K562 (cell line): Measurements from ENCODE around the gene ID1. TPM values are rescaled to one million over a fixed set of nuclear protein-coding genes. Genes with fewer than 3 reads are reported as not detected.

Source experiments
- DACH1 ChIP-seq: fragments of 450-650 bp; IDR thresholded peaks from 2 replicates; pipeline ENCODE4 v1.6.1; 2018; ENCODE audit not compliant: partially characterized antibody
- GTF3C2 ChIP-seq: IDR thresholded peaks from 3 replicates; pipeline ENCODE4 v1.6.1; 2011; ENCODE audit warnings: borderline replicate concordance, mild to moderate bottlenecking, moderate library complexity; ENCODE audit not compliant: insufficient read length; ENCODE audit errors: extremely low read depth
- HMGN3 ChIP-seq: IDR thresholded peaks from 2 replicates; pipeline ENCODE4 v1.6.1; 2011; ENCODE audit warnings: borderline replicate concordance, low read depth, mild to moderate bottlenecking, mixed read lengths, low read length; ENCODE audit not compliant: insufficient read length; ENCODE audit errors: extremely low read depth
- MEF2D ChIP-seq: conservative IDR thresholded peaks from 2 replicates; pipeline ENCODE4 v1.6.1; 2016; ENCODE audit warnings: low read depth, missing genetic modification characterization, missing compliant biosample characterization
- MNT ChIP-seq, 2 experiments: fragments of 450-650 bp; conservative IDR thresholded peaks; 2 replicates each; pipeline ENCODE4 v1.6.1; 2017; ENCODE audit warnings: mild to moderate bottlenecking in 2 of 2, moderate library complexity in 2 of 2
- PRDM10 ChIP-seq: fragments of 450-650 bp; IDR thresholded peaks from 2 replicates; pipeline ENCODE4 v1.6.1; 2018; ENCODE audit not compliant: partially characterized antibody
- RBM14 ChIP-seq: fragments of 200-400 bp; formaldehyde crosslinking; IDR thresholded peaks from 2 replicates; pipeline ENCODE4 v1.6.1; 2018; ENCODE audit warnings: low read depth, mild to moderate bottlenecking, low read length, moderate library complexity, borderline replicate concordance; ENCODE audit not compliant: insufficient read depth
- RBM25 ChIP-seq: fragments of 200-400 bp; formaldehyde crosslinking; IDR thresholded peaks from 2 replicates; pipeline ENCODE4 v1.6.1; 2018; ENCODE audit warnings: low read length, low read depth, moderate library complexity; ENCODE audit not compliant: severe bottlenecking
- USF1 ChIP-seq: sonication (generic); formaldehyde crosslinking; IDR thresholded peaks from 2 replicates; pipeline ENCODE4 v1.9.0; 2022; ENCODE audit warnings: mild to moderate bottlenecking, missing genetic modification reagents
- ZNF639 ChIP-seq, 2 experiments: fragments of 200-800 bp in 1 of 2; sonication (Bioruptor generic) in 1 of 2; sonication (generic) in 1 of 2; formaldehyde crosslinking in 1 of 2; IDR thresholded peaks in 1 of 2; conservative IDR thresholded peaks in 1 of 2; 2 replicates each; pipeline versions ENCODE4 v1.5.0 to v1.6.1; 2016 to 2020; ENCODE audit warnings: missing compliant biosample characterization in 1 of 2, missing genetic modification characterization in 1 of 2, missing genetic modification reagents in 1 of 2
- ZNF740 ChIP-seq, 3 experiments: fragments of 200-800 bp in 1 of 3; sonication (Bioruptor generic) in 1 of 3; sonication (generic) in 1 of 3; formaldehyde crosslinking in 1 of 3; IDR thresholded peaks; 2 replicates each; pipeline versions ENCODE4 v1.6.1 to v1.8.0; 2016 to 2022; ENCODE audit warnings: mild to moderate bottlenecking in 2 of 3, missing compliant biosample characterization in 2 of 3, missing genetic modification characterization in 2 of 3, missing genetic modification reagents in 1 of 3
- polyA plus RNA-seq, 8 experiments: library from polyadenylated mRNA; depleted of rRNA in 4 of 8; stranded (reverse) in 5 of 8; unstranded in 3 of 8; fragments of >200 nt; fragmentation: Nextera tagmentation in 2 of 8; fragmentation: Illumina TruSeq in 1 of 8; extraction: Ambion mirVana in 2 of 8; extraction: Trizol in 1 of 8; gene quantifications; 2 replicates each; pipeline versions ENCODE4 v1.2.1 to v1.2.3, GENCODE V29; 2011 to 2014; ENCODE audit warnings: inconsistent platforms in 1 of 8, missing spikeins in 1 of 8
- total RNA-seq, 7 experiments: library from RNA; depleted of rRNA in 6 of 7; stranded (reverse); fragments of >200 nt in 6 of 7; fragmentation: Illumina TruSeq in 2 of 7; extraction: Trizol in 2 of 7; gene quantifications; 2 replicates each; pipeline versions ENCODE4 v1.2.1 to v1.2.3, GENCODE V29; 2011 to 2021; ENCODE audit warnings: low replicate concordance in 1 of 7

ID1 gene
- total and polyA plus RNA-seq, 9 of the 15 experiments (the other 6 are each of a cell fraction or from before 2014, with no cell fraction given) = 1.4 to 358 (median 65.0) TPM

- TF ChIP-seq MNT (conservative IDR thresholded peaks at IDR 0.05) (no peak), HMGN3 (no peak), DACH1 (no peak), MEF2D (peak; percentile 84), PRDM10 (peak; percentile 95), GTF3C2 (no peak), ZNF740 (CRISPR knock-in tag; IDR thresholded peaks at IDR 0.05) (no peak), ZNF740 (tag; IDR thresholded peaks at IDR 0.05) (peak in 1 of 2 experiments; percentile 40; a peak in 1 of 4 replicates), USF1 (CRISPR knock-in tag) (peak; percentile 61; the same call in 1 of the 2 replicates), ZNF639 (CRISPR knock-in tag; conservative IDR thresholded peaks at IDR 0.05 in 1 of 2, IDR thresholded peaks at IDR 0.05 in 1 of 2) (no peak), RBM14 (no peak), RBM25 (no peak)
Measured at GRCh38 chr20:31595654-31596411, 9.3 kb upstream of the ID1 start (continued).
